Measurements from ENCODE around the gene PIGX. TPM values are rescaled to one million over a fixed set of nuclear protein-coding genes. Genes with fewer than 3 reads are reported as not detected.

The PIGX gene
- total RNA-seq, 4 donors from 2014 or later = 10.2 to 61.5 (median 34.1) TPM

DNA sequence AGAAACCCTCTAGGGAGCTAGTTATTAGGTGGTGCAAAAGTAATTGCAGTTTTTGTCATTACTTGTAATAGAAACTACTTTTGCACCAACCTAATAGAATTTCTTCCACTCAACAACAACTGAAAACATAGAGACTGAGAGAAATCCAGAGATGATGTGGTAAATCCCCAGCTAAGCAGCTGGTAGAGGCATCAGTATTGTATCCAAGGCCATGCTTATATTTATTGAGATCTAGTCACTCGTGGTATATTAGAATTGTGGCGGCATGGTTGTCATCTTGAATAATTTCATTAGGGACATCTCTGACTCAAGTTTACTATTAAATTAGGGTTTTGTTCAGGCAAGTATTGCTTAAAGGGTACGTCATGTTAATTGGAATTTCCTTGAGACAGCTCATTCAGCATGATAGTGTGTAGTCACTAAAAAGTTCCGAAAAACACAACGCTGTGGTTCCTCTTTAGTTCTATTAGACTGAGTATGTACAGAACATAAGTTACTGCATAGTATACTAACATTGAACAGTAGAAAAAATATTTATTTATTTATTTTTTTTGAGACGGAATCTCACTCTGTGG is 62.8 kb downstream of the PIGX start:
- Histone ChIP-seq H3K27me3 (no peaks in the 10 kb centered on the region), H3K4me3 (no peak overlapping the region), H3K27ac (no peak overlapping the region), H3K4me1 (peaks cover 0 to 3% of the 10 kb centered on the region in 2 donors), H3K36me3 (no peaks in the 10 kb centered on the region), H3K9me3 (no peaks in the 10 kb centered on the region)
- intact Hi-C loops (cut with DNase I; ENCODE audit: low total_unique reads) = no loop called here
- no peak for DNase-seq
- TF ChIP-seq, protein P1, sequence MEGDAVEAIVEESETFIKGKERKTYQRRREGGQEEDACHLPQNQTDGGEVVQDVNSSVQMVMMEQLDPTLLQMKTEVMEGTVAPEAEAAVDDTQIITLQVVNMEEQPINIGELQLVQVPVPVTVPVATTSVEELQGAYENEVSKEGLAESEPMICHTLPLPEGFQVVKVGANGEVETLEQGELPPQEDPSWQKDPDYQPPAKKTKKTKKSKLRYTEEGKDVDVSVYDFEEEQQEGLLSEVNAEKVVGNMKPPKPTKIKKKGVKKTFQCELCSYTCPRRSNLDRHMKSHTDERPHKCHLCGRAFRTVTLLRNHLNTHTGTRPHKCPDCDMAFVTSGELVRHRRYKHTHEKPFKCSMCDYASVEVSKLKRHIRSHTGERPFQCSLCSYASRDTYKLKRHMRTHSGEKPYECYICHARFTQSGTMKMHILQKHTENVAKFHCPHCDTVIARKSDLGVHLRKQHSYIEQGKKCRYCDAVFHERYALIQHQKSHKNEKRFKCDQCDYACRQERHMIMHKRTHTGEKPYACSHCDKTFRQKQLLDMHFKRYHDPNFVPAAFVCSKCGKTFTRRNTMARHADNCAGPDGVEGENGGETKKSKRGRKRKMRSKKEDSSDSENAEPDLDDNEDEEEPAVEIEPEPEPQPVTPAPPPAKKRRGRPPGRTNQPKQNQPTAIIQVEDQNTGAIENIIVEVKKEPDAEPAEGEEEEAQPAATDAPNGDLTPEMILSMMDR (IDR thresholded peaks at IDR 0.05) = no peak
- TF ChIP-seq POLR2A (IDR thresholded peaks at IDR 0.05) = no peak

DNA sequence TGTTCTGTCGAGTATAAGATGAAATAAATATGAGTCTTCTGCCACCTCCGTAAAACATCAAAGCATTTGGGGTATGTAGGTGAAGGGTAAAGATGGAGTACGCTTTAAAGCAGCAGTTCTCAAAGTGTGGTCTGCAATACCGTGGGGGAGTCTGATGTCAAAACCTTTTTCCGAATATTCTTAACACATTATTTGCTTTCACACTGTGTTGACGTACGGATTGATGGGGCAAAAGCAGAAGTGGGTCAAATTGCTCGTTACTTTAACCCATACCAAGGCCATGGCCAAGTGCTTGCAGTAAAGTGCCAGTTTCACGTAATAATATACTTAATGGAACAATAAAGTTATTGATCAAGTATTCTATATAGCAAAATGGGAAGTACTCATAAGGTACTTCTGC is 63.8 kb downstream of the PIGX start:
- Histone ChIP-seq H3K9me3 (no peaks in the 10 kb centered on the region), H3K4me3 (no peak overlapping the region), H3K27ac (no peak overlapping the region), H3K36me3 (no peaks in the 10 kb centered on the region), H3K27me3 (no peaks in the 10 kb centered on the region), H3K4me1 (peaks cover 0 to 3% of the 10 kb centered on the region in 2 donors)
- no peak for DNase-seq
- intact Hi-C loops (cut with DNase I; ENCODE audit: low total_unique reads) = no loop called here
- TF ChIP-seq, protein P1 (IDR thresholded peaks at IDR 0.05) = no peak
- TF ChIP-seq POLR2A (IDR thresholded peaks at IDR 0.05) = no peak

DNA sequence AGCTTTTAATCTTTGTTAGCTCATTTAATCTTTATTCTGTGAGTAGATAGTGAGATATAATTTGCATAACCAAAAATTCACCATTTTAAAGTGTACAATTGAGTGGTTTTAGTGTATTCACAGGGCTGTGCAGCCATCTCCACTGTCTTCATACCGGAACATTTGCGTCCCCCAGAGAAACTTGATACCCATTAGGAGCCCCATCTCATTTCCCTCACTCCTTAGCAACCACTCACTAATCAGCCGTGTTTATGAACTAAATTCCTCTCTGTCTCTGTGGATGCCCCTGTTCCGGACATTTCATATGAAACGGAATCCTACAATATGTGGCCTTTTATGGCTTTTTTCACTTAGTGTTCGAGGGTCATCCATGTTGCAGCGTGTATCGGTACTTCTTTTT is 65.7 kb downstream of the PIGX start:
- no peaks in the 10 kb centered on the region for H3K27me3 ChIP-seq
- H3K27ac ChIP-seq = no peak overlapping the region
- DNase-seq = no peak
- H3K36me3 ChIP-seq = no peaks in the 10 kb centered on the region
- H3K4me1 ChIP-seq = peaks cover 0 to 1% of the 10 kb centered on the region in 2 donors
- no peaks in the 10 kb centered on the region for H3K9me3 ChIP-seq
- TF ChIP-seq, protein P1 (IDR thresholded peaks at IDR 0.05) = no peak
- no peak for TF ChIP-seq POLR2A (IDR thresholded peaks at IDR 0.05)
- intact Hi-C loops (cut with DNase I; ENCODE audit: low total_unique reads) = no loop called here
- no peak overlapping the region for H3K4me3 ChIP-seq

DNA sequence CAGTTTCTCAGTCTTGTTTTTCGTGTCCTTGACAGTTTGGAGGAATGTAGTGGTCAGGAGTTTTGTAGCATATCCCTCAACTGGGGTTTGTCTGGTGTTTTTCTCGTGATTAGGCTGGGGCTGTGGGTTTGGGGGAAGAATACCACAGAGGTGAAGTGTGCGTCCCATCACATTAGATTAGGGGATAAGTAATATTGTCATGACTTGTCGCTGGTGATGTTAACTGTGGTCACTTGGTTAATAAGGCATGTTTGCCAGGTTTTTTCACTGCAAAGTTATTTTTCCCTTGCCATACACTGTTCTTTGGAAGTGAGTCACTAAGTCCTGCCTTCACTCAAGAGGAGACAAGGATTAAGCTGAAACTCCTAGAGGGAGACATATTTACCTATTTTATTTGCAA is 66.6 kb downstream of the PIGX start:
- H3K36me3 ChIP-seq = no peaks in the 10 kb centered on the region
- H3K4me3 ChIP-seq = no peak overlapping the region
- no peak for TF ChIP-seq POLR2A (IDR thresholded peaks at IDR 0.05)
- TF ChIP-seq, protein P1 (IDR thresholded peaks at IDR 0.05) = no peak
- no peak overlapping the region for H3K27ac ChIP-seq
- H3K9me3 ChIP-seq = no peaks in the 10 kb centered on the region
- H3K27me3 ChIP-seq = no peaks in the 10 kb centered on the region
- intact Hi-C loops (cut with DNase I; ENCODE audit: low total_unique reads) = no loop called here
- no peak for DNase-seq
- no peaks in the 10 kb centered on the region for H3K4me1 ChIP-seq

DNA sequence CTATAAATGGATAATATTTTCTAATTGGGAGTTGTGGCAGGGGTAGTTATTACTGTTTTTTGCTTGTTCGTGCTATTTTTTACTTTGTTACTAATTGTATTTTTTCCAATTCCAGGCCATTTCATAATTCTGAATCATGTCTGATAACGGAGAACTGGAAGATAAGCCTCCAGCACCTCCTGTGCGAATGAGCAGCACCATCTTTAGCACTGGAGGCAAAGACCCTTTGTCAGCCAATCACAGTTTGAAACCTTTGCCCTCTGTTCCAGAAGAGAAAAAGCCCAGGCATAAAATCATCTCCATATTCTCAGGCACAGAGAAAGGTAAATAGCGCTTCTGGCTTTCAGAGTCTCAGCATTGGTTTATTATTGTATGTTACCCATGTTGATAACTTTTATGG is 70.3 kb downstream of the PIGX start:
- TF ChIP-seq POLR2A (IDR thresholded peaks at IDR 0.05) = no peak
- TF ChIP-seq, protein P1 (IDR thresholded peaks at IDR 0.05) = no peak
- intact Hi-C loops (cut with DNase I; ENCODE audit: low total_unique reads) = no loop called here
- no peak overlapping the region for H3K4me3 ChIP-seq
- no peak overlapping the region for H3K27ac ChIP-seq
- H3K4me1 ChIP-seq = no peaks in the 10 kb centered on the region
- no peaks in the 10 kb centered on the region for H3K36me3 ChIP-seq
- no peak for DNase-seq
- H3K9me3 ChIP-seq = no peaks in the 10 kb centered on the region
- no peaks in the 10 kb centered on the region for H3K27me3 ChIP-seq

Small RNA genes lying within 50 kb of the gene (small RNA-seq; reads per million reads assigned to genes)
- gene RNU4-89P (not detected), gene RNU6-42P (not detected), gene RNU6-646P (not detected)

Other genes with a start within 250 kb of the PIGX start
- 10 to 100 TPM in 3 of 4 donors, 1 to 10 TPM in 1; 9.4 to 35.2 (median 18.6) TPM for gene RNF168, start 208.6 kb upstream of the PIGX start, total RNA-seq
- not detected for gene SMCO1, start 197.0 kb upstream of the PIGX start, total RNA-seq
- 10 to 100 TPM in 1 of 4 donors, 1 to 10 TPM in 2, under 1 TPM in 1; 0.26 to 10.6 (median 8.8) TPM for gene WDR53, start 143.8 kb upstream of the PIGX start, total RNA-seq
- gene FBXO45, start 143.7 kb upstream of the PIGX start, total RNA-seq = 10 to 100 TPM in 1 of 4 donors, 1 to 10 TPM in 3; 5.0 to 25.2 (median 8.9) TPM
- 10 to 100 TPM in 1 of 4 donors, 1 to 10 TPM in 3; 6.5 to 36.8 (median 7.6) TPM for gene NRROS, start 72.7 kb upstream of the PIGX start, total RNA-seq
- gene CEP19, start 127 bp upstream of the PIGX start, total RNA-seq = 1 to 10 TPM in 2 of 4 donors, not detected in 2; 1.7 to 5.9 TPM
- gene PAK2, start 27.5 kb downstream of the PIGX start, total RNA-seq = 10 to 100 TPM; 22.1 to 65.8 (median 49.5) TPM
- gene SENP5, start 155.5 kb downstream of the PIGX start, total RNA-seq = 100 to 1,000 TPM in 1 of 4 donors, 10 to 100 TPM in 3; 31.8 to 130 (median 59.6) TPM
- 10 to 100 TPM in 3 of 4 donors, 1 to 10 TPM in 1; 4.1 to 67.2 (median 49.5) TPM for gene NCBP2, start 230.2 kb downstream of the PIGX start, total RNA-seq

Measured in uterus (tissue), 4 donors.